ENCODE data around the gene TMBIM4.

DNA sequence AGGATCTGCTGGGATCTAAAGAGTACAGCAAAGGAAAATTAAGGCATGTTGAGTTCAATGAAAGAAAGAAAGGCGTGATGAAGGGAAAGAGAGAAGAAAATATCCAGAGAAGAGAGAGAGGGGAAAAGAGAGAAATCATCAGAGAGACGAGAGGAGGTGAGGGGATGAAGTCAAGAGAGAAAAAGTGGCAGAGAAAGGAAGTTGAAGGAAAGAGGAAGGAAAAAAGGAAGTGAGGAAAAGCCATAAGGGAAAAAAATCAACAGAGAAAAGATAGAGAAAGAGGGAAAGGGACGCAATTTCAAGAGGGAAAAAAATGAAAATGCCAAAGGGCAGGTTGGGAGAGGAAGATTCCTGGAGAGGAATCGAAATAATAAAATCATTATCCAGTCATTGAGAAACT lies 79.6 kb downstream of the TMBIM4 start:
- TF ChIP-seq, protein P1, sequence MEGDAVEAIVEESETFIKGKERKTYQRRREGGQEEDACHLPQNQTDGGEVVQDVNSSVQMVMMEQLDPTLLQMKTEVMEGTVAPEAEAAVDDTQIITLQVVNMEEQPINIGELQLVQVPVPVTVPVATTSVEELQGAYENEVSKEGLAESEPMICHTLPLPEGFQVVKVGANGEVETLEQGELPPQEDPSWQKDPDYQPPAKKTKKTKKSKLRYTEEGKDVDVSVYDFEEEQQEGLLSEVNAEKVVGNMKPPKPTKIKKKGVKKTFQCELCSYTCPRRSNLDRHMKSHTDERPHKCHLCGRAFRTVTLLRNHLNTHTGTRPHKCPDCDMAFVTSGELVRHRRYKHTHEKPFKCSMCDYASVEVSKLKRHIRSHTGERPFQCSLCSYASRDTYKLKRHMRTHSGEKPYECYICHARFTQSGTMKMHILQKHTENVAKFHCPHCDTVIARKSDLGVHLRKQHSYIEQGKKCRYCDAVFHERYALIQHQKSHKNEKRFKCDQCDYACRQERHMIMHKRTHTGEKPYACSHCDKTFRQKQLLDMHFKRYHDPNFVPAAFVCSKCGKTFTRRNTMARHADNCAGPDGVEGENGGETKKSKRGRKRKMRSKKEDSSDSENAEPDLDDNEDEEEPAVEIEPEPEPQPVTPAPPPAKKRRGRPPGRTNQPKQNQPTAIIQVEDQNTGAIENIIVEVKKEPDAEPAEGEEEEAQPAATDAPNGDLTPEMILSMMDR (IDR thresholded peaks at IDR 0.05): no peak
- TF ChIP-seq RAD21 (IDR thresholded peaks at IDR 0.05; ENCODE audit: low read length) (no peak), RXRA (IDR thresholded peaks at IDR 0.05; ENCODE audit: borderline replicate concordance, low read depth) (no peak), EZH2phosphoT487 (IDR thresholded peaks at IDR 0.05; ENCODE audit: borderline replicate concordance, low read depth) (no peak), JUND (IDR thresholded peaks at IDR 0.05) (no peak), EP300 (IDR thresholded peaks at IDR 0.05; ENCODE audit: borderline replicate concordance in 1 of 2, low read depth in 1 of 2, low read length in 1 of 2) (no peak), FOXM1 (IDR thresholded peaks at IDR 0.05; ENCODE audit: low read depth) (no peak), GABPA (IDR thresholded peaks at IDR 0.05; ENCODE audit: low read depth) (no peak), RCOR1 (IDR thresholded peaks at IDR 0.05; ENCODE audit: low read length) (no peak), NRF1 (IDR thresholded peaks at IDR 0.05; ENCODE audit: low read depth, low read length) (no peak), ELF1 (IDR thresholded peaks at IDR 0.05) (no peak)
- TF ChIP-seq, protein P2, sequence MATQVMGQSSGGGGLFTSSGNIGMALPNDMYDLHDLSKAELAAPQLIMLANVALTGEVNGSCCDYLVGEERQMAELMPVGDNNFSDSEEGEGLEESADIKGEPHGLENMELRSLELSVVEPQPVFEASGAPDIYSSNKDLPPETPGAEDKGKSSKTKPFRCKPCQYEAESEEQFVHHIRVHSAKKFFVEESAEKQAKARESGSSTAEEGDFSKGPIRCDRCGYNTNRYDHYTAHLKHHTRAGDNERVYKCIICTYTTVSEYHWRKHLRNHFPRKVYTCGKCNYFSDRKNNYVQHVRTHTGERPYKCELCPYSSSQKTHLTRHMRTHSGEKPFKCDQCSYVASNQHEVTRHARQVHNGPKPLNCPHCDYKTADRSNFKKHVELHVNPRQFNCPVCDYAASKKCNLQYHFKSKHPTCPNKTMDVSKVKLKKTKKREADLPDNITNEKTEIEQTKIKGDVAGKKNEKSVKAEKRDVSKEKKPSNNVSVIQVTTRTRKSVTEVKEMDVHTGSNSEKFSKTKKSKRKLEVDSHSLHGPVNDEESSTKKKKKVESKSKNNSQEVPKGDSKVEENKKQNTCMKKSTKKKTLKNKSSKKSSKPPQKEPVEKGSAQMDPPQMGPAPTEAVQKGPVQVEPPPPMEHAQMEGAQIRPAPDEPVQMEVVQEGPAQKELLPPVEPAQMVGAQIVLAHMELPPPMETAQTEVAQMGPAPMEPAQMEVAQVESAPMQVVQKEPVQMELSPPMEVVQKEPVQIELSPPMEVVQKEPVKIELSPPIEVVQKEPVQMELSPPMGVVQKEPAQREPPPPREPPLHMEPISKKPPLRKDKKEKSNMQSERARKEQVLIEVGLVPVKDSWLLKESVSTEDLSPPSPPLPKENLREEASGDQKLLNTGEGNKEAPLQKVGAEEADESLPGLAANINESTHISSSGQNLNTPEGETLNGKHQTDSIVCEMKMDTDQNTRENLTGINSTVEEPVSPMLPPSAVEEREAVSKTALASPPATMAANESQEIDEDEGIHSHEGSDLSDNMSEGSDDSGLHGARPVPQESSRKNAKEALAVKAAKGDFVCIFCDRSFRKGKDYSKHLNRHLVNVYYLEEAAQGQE (IDR thresholded peaks at IDR 0.05; ENCODE audit: low read depth, low read length): no peak
